Measurements from ENCODE around the gene SLC25A46.

The SLC25A46 gene

DNA sequence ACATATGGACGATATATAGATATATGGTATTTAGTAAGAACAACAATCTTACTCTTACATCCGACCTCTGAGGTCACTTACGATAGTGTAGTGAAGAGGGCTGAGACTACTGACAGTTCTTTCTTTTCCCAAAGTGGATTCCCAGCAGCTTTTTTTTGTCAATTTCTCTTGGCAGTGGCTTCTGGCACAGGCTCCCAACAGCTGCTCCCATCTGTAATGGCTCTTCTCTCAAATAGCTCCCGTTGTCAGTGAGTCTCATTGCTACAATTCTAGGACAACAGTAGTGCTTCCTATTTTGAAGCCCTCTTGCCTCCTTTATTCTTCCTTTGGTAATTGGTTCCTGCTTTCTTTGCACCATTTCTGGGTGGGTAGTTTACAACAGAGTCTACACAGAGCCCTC lies 68.4 kb downstream of the SLC25A46 start:
- Histone ChIP-seq H3K9ac (ENCODE audit: low read length) (no peak overlapping the region), H3K36me3 (ENCODE audit: insufficient read depth, low read length) (no peaks in the 10 kb centered on the region), H3K9me3 (ENCODE audit: low read length) (no peaks in the 10 kb centered on the region), H3K4me1 (ENCODE audit: insufficient read depth, low read length) (no peaks in the 10 kb centered on the region), H3K27me3 (ENCODE audit: control insufficient read depth in 1 of 2, insufficient read depth in 2 of 2, low read length in 2 of 2) (no peaks in the 10 kb centered on the region), H3K27ac (ENCODE audit: low read depth, low read length) (no peak overlapping the region), H3K4me3 (ENCODE audit: low read depth in 1 of 2, low read length in 2 of 2) (no peak overlapping the region)

DNA sequence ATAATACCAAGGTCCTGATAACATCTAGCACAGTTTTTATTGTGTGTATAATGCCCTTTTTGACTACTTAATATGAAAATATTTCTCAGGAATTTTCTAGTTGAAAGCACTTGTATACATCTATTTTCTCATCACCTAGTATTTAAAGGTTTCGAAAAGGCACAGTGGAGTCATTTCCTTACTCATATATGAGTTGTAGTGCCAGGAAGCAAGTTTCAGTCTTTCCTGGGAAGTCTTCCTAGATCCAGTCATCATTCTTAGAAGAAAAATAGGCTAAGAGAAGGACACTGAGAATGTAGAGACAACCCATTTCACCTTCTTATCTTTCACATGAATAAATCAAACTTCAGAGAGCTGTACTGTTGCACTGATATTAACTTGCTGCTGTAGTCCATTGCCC lies 70.2 kb downstream of the SLC25A46 start:
- H3K27ac ChIP-seq (ENCODE audit: low read depth, low read length): no peak overlapping the region
- no peak overlapping the region for H3K4me3 ChIP-seq (ENCODE audit: low read depth in 1 of 2, low read length in 2 of 2)
- H3K4me1 ChIP-seq (ENCODE audit: insufficient read depth, low read length): no peaks in the 10 kb centered on the region
- H3K27me3 ChIP-seq (ENCODE audit: control insufficient read depth in 1 of 2, insufficient read depth in 2 of 2, low read length in 2 of 2): no peaks in the 10 kb centered on the region
- no peaks in the 10 kb centered on the region for H3K9me3 ChIP-seq (ENCODE audit: low read length)
- no peak overlapping the region for H3K9ac ChIP-seq (ENCODE audit: low read length)
- H3K36me3 ChIP-seq (ENCODE audit: insufficient read depth, low read length): no peaks in the 10 kb centered on the region

Measured in muscle layer of colon (tissue), 2 donors.